Endothelial cell of umbilical vein (primary cell): Measurements from ENCODE around the gene UNC119. TPM values are rescaled to one million over a fixed set of nuclear protein-coding genes. Genes with fewer than 3 reads are reported as not detected.
A peak's percentile ranks its signal among the peaks of the same experiment; 100 is the strongest.

Source experiments
- BruUV-seq: library from RNA; stranded (reverse); fragments of 400-500 nt; replicated peaks from 2 replicates; lab custom pipeline; 2021; lab: Mats Ljungman, UMichigan
- CTCF ChIA-PET: fragments of 300-600, 350-600 bp; sonication (Branson Sonifier 250); formaldehyde crosslinking; loops from one replicate; lab custom pipeline; 2021; ENCODE audit warnings: antibody characterized with exemption, inconsistent platforms; lab: Charles Lee
- POLR2A ChIA-PET: fragments of 300-600, 350-600 bp; sonication (Branson Sonifier 250); formaldehyde crosslinking; loops from one replicate; lab custom pipeline; 2021; ENCODE audit warnings: antibody characterized with exemption, inconsistent platforms; lab: Charles Lee
- DNase-seq: peaks from one replicate; pipeline ENCODE4 v3.0.0-alpha.2; 2011; ENCODE audit warnings: low read depth, low spot score
- FAIRE-seq: peaks from 2 replicates; lab custom pipeline; 2011; peaks lifted over from hg19 to GRCh38; lab: Jason Lieb, UNC
- H2AFZ ChIP-seq: 2 replicates; pipeline ENCODE4 v1.6.0; 2012; ENCODE audit warnings: low read depth, low read length, control low read depth, inconsistent platforms
- H3K27ac ChIP-seq: 2 replicates; pipeline ENCODE4 v1.5.1; 2011; ENCODE audit warnings: low read depth, mild to moderate bottlenecking, control low read depth, low read length, moderate library complexity; ENCODE audit not compliant: insufficient read depth
- H3K27me3 ChIP-seq, 2 experiments: 2 replicates each; pipeline versions ENCODE4 v1.6.0 to v1.6.1; 2011; ENCODE audit warnings: low read length in 2 of 2, mixed read lengths in 1 of 2; ENCODE audit not compliant: control insufficient read depth in 2 of 2, insufficient read depth in 2 of 2
- H3K36me3 ChIP-seq, 2 experiments: 2 replicates in 1 of 2; 3 replicates in 1 of 2; pipeline ENCODE4 v1.5.1; 2011; ENCODE audit warnings: low read length in 2 of 2, mild to moderate bottlenecking in 1 of 2, moderate library complexity in 1 of 2; ENCODE audit not compliant: control insufficient read depth in 2 of 2, insufficient read depth in 2 of 2; ENCODE audit errors: extremely low read depth in 1 of 2
- H3K4me1 ChIP-seq: 3 replicates; pipeline ENCODE4 v1.5.1; 2011; ENCODE audit warnings: mild to moderate bottlenecking, low read length; ENCODE audit not compliant: control insufficient read depth, insufficient read depth; ENCODE audit errors: extremely low read depth
- H3K4me2 ChIP-seq: 2 replicates; pipeline ENCODE4 v1.6.1; 2011; ENCODE audit warnings: low read length, control low read depth, mixed read lengths; ENCODE audit not compliant: insufficient read depth
- H3K4me3 ChIP-seq, 3 experiments: fragments of 200-600 bp in 1 of 3; sonication (generic), shearing (Covaris generic) in 1 of 3; replicated peaks in 1 of 3; 2 replicates each; pipeline ENCODE4 v1.5.1; 2011 to 2016; ENCODE audit warnings: control low read depth in 3 of 3, low read length in 3 of 3, mild to moderate bottlenecking in 2 of 3, inconsistent platforms in 1 of 3, low read depth in 1 of 3, moderate library complexity in 1 of 3; ENCODE audit not compliant: insufficient read depth in 1 of 3
- H3K79me2 ChIP-seq: 2 replicates; pipeline ENCODE4 v1.6.0; 2012; ENCODE audit warnings: low read length, inconsistent platforms; ENCODE audit not compliant: control insufficient read depth, insufficient read depth
- H3K9ac ChIP-seq: replicated peaks from 2 replicates; pipeline ENCODE3; 2011; ENCODE audit warnings: low read length, control low read depth; ENCODE audit not compliant: insufficient read depth; ENCODE audit errors: extremely low read depth
- H3K9me1 ChIP-seq: replicated peaks from 3 replicates; pipeline ENCODE4 v1.6.0; 2011; ENCODE audit warnings: mild to moderate bottlenecking, low read length; ENCODE audit not compliant: control insufficient read depth, insufficient read depth; ENCODE audit errors: extremely low read depth
- H3K9me3 ChIP-seq: replicated peaks from 2 replicates; pipeline ENCODE4 v1.5.1; 2012; ENCODE audit warnings: low read length, inconsistent platforms; ENCODE audit not compliant: control insufficient read depth, insufficient read depth
- H4K20me1 ChIP-seq: replicated peaks from 2 replicates; pipeline ENCODE3; 2011; ENCODE audit warnings: mild to moderate bottlenecking, low read length; ENCODE audit not compliant: control insufficient read depth, insufficient read depth; ENCODE audit errors: extremely low read depth
- EZH2 ChIP-seq: IDR thresholded peaks from 2 replicates; pipeline ENCODE4 v1.6.1; 2012; ENCODE audit warnings: borderline replicate concordance, low read depth, mild to moderate bottlenecking, moderate library complexity, low read length, inconsistent platforms; ENCODE audit not compliant: severe bottlenecking
- FOS ChIP-seq: IDR thresholded peaks from 2 replicates; pipeline ENCODE4 v1.6.1; 2011; ENCODE audit warnings: mild to moderate bottlenecking, low read length, moderate library complexity, borderline replicate concordance; ENCODE audit not compliant: insufficient read depth
- JUN ChIP-seq: IDR thresholded peaks from 2 replicates; pipeline ENCODE4 v1.6.1; 2011; ENCODE audit warnings: borderline replicate concordance, low read depth; ENCODE audit not compliant: insufficient read length, insufficient read depth
- POLR2A ChIP-seq: IDR thresholded peaks from 2 replicates; pipeline ENCODE4 v1.6.1; 2012; ENCODE audit warnings: low read depth, mild to moderate bottlenecking, control low read depth, low read length
- POLR2AphosphoS5 ChIP-seq: IDR thresholded peaks from 2 replicates; pipeline ENCODE4 v1.6.1; 2012; ENCODE audit warnings: low read depth, mild to moderate bottlenecking, control low read depth, low read length, moderate library complexity; ENCODE audit not compliant: insufficient read depth
- dilution Hi-C: fragments of 300-500 bp; cut with MboI; formaldehyde crosslinking; loops from one replicate; pipeline ENCODE4 v1.15.0; 2019; ENCODE audit warnings: low sequenced_read_pairs; ENCODE audit not compliant: extremely low pct_ligation_motif_present
- intact Hi-C: fragments of 100-400 bp; cut with micrococcal nuclease; formaldehyde crosslinking; loops from one replicate; pipeline ENCODE4 v1.10.0; 2022
- polyA plus RNA-seq, 4 experiments: library from polyadenylated mRNA; depleted of rRNA in 3 of 4; stranded (reverse) in 3 of 4; unstranded in 1 of 4; fragments of >200 nt; gene quantifications; 2 replicates each; pipeline versions ENCODE4 v1.2.1 to v1.2.3, GENCODE V29; 2011 to 2012; ENCODE audit warnings: missing spikeins in 1 of 4
- total RNA-seq: library from RNA; stranded (reverse); gene quantifications from 2 replicates; pipeline ENCODE4 v1.2.3, GENCODE V29; 2021
- TF ChIP-seq, protein P1 (sequence below): IDR thresholded peaks from 2 replicates; pipeline ENCODE4 v1.6.1; 2011; ENCODE audit not compliant: insufficient read depth, insufficient read length
- TF ChIP-seq, protein P2 (sequence below), 2 donors: IDR thresholded peaks; 1 replicate in 1 of 2; 2 replicates in 1 of 2; pipeline ENCODE4 v1.5.1; 2011; ENCODE audit warnings: low read length in 2 of 2, mild to moderate bottlenecking in 2 of 2, moderate library complexity in 2 of 2, control low read depth in 1 of 2, inconsistent platforms in 1 of 2, low read depth in 1 of 2; ENCODE audit not compliant: insufficient read depth in 1 of 2; ENCODE audit errors: extremely low read depth in 1 of 2

Gene UNC119
- total and polyA plus RNA-seq, 2 donors (not counting 3 experiments of a cell fraction or from before 2014, with no cell fraction given), result 26.3 to 67.8 TPM

DNA sequence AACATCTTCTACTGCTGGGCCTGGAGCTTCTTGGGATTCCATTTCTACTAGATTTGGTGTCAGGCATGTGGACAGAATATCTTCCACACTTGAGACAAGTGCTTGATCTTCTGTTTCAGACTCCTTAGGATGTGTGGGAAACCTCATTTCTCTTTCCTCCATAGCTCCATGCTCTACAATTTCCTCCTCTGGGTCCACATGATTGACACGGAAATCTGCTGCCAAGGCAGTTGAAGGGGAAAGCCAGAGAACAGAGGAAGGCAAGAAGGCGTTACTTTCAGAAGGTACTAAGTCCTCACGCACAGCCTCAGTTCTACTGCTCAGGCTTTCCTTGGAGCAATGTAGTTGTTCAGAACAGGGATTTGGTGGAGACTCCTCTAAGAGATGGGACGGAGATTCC, 39.8 kb upstream of the UNC119 start:
- Histone ChIP-seq H3K4me2 (no peak overlapping the region), H3K27ac (no peak overlapping the region), H3K79me2 (peaks cover 12% of the 10 kb centered on the region), H3K4me3 (no peak overlapping the region), H4K20me1 (no peaks in the 10 kb centered on the region), H3K36me3 (peaks cover 0 to 2% of the 10 kb centered on the region in 2 experiments), H3K27me3 (no peaks in the 10 kb centered on the region), H3K9me1 (no peaks in the 10 kb centered on the region), H2AFZ (no peak overlapping the region), H3K9ac (no peak overlapping the region), H3K9me3 (no peaks in the 10 kb centered on the region), H3K4me1 (no peaks in the 10 kb centered on the region)
- TSS peak; percentile 8 for BruUV-seq
- POLR2A ChIA-PET, result no interaction called here
- TF ChIP-seq, protein P1, sequence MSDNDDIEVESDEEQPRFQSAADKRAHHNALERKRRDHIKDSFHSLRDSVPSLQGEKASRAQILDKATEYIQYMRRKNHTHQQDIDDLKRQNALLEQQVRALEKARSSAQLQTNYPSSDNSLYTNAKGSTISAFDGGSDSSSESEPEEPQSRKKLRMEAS, result no peak
- no peak for TF ChIP-seq FOS
- TF ChIP-seq JUN, result no peak
- TF ChIP-seq, protein P2, sequence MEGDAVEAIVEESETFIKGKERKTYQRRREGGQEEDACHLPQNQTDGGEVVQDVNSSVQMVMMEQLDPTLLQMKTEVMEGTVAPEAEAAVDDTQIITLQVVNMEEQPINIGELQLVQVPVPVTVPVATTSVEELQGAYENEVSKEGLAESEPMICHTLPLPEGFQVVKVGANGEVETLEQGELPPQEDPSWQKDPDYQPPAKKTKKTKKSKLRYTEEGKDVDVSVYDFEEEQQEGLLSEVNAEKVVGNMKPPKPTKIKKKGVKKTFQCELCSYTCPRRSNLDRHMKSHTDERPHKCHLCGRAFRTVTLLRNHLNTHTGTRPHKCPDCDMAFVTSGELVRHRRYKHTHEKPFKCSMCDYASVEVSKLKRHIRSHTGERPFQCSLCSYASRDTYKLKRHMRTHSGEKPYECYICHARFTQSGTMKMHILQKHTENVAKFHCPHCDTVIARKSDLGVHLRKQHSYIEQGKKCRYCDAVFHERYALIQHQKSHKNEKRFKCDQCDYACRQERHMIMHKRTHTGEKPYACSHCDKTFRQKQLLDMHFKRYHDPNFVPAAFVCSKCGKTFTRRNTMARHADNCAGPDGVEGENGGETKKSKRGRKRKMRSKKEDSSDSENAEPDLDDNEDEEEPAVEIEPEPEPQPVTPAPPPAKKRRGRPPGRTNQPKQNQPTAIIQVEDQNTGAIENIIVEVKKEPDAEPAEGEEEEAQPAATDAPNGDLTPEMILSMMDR (IDR thresholded peaks at IDR 0.05; ENCODE audit: extremely low read depth in 1 of 2, insufficient read depth in 1 of 2, low read depth in 1 of 2, low read length in 2 of 2), result no peak
- TF ChIP-seq POLR2AphosphoS5, result no peak
- TF ChIP-seq POLR2A, result no peak
- dilution Hi-C loops (no loop called here), intact Hi-C loops (no loop called here)
- CTCF ChIA-PET, result interaction anchor here (0.9 kb wide), 1 partner anchor 20 kb away, joined by 3 read pairs; the partner anchor contains the start of gene PIGS
- FAIRE-seq (no peak), DNase-seq (no peak)

DNA sequence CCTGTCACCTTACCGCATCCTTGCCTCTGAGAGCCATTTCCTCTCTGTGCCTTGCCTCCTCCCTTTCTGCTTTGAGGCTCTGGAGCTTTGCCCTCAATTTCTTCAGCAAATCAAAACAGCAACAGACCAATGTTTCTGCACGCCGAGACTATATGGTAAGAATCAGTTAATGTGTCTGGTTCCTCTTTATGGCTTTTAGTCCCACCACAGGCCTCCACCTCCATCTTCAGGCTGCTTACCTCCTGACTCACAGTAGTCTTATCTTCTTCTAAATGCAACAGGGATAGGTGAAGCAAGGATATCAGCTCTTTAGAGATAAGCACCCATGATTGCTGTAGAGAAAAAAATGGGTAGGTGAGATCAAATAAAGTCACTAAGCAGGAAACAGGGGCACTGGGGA, 33.4 kb upstream of the UNC119 start:
- intact Hi-C loops (no loop called here), dilution Hi-C loops (no loop called here)
- CTCF ChIA-PET, result no interaction called here
- Histone ChIP-seq H3K9me1 (no peaks in the 10 kb centered on the region), H3K9ac (no peak overlapping the region), H2AFZ (no peak overlapping the region), H3K27me3 (no peaks in the 10 kb centered on the region), H3K36me3 (peaks cover 16 to 29% of the 10 kb centered on the region in 2 experiments), H4K20me1 (no peaks in the 10 kb centered on the region), H3K4me2 (no peak overlapping the region), H3K27ac (no peak overlapping the region), H3K79me2 (peaks cover 5% of the 10 kb centered on the region), H3K4me1 (no peaks in the 10 kb centered on the region), H3K9me3 (no peaks in the 10 kb centered on the region), H3K4me3 (no peak overlapping the region)
- DNase-seq (no peak), FAIRE-seq (no peak)
- POLR2A ChIA-PET, result no interaction called here
- TF ChIP-seq POLR2A (no peak), POLR2AphosphoS5 (no peak), EZH2 (no peak)
- TF ChIP-seq, protein P1, result no peak
- TF ChIP-seq, protein P2 (IDR thresholded peaks at IDR 0.05; ENCODE audit: extremely low read depth in 1 of 2, insufficient read depth in 1 of 2, low read depth in 1 of 2, low read length in 2 of 2), result no peak
- no TSS peak for BruUV-seq
